GM12874 (cell line): ENCODE measurements around the gene ASPRV1.

Experiments used
- TF ChIP-seq, protein P1 (sequence below): IDR thresholded peaks from 2 replicates; pipeline ENCODE4 v1.5.1; 2011; ENCODE audit warnings: low read depth, mild to moderate bottlenecking, control low read depth, low read length, moderate library complexity; ENCODE audit not compliant: insufficient read depth

ASPRV1 gene

DNA sequence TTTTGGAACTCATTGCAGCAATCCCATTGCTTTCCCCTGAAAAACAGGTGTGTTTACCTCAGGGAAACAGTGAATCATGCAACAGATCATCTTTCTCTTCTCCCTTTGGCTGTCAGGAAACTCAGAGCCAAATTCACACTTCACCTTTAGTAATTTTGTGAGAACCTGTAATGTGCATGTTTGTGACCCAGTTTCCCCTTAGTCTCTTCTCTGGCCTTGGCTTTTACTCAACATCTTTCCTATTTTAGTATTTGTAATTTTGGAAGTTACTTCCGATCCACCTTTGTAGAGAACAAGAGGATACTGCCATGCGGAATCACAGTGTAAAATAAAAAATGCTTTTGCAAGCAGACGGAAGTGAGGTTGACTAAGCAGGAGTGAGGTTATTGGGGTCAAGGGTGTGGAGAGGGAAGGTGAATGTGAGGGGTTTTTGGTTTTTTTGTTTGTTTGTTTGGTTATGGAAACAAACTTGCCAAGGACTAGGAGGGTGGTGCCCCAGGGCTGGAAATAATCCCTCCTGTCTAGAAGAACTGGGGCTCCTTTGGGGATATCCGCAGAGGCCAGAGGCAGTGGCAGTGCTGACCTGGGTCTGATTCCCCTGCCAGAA, 14.0 kb downstream of the ASPRV1 start:
- TF ChIP-seq, protein P1, sequence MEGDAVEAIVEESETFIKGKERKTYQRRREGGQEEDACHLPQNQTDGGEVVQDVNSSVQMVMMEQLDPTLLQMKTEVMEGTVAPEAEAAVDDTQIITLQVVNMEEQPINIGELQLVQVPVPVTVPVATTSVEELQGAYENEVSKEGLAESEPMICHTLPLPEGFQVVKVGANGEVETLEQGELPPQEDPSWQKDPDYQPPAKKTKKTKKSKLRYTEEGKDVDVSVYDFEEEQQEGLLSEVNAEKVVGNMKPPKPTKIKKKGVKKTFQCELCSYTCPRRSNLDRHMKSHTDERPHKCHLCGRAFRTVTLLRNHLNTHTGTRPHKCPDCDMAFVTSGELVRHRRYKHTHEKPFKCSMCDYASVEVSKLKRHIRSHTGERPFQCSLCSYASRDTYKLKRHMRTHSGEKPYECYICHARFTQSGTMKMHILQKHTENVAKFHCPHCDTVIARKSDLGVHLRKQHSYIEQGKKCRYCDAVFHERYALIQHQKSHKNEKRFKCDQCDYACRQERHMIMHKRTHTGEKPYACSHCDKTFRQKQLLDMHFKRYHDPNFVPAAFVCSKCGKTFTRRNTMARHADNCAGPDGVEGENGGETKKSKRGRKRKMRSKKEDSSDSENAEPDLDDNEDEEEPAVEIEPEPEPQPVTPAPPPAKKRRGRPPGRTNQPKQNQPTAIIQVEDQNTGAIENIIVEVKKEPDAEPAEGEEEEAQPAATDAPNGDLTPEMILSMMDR: no peak

DNA sequence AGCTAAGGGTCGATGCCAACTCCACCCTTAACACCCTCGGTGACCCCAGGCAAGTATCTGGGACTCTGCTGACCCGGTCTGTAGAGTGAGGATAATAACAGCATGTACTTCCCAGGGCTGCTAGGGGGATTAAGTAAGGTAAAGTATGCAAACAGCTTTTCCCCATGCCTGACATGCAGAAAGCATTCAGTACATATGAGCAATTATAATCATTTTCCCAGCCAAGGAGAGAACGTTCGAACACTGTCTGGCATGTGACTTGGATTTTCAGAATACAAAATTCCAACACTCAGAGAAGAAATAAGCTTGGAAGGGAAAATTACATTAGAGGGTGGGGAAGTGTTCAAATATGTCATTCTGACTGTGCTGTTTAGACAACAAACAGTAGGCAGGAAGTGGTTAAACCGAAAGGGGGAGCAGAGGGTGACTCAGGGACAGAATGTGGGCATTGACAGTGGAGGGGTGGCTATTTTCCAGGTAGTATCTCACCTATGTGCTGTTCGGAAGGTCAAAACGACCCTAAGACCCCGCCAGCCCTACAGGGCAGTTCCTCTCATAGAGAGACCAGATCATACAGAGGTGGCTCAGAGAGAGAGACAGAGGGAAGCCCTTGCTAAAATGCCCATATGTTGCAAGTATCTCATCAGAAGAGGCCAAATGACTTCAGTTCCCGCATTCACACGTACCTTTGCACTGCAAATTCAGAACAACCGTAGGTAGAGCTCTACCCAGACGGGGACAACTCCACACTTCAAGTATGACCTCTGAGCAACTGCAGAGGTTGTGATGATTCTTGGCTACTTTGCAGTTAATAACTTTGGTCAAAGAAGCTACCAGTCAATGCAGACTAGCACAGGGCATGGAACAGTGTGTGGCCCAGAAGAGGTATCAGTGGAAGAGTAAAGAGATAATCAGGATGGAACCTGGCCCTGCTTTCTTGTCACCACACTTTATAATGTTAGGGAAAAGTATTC, 14.8 kb downstream of the ASPRV1 start:
- TF ChIP-seq, protein P1: no peak

DNA sequence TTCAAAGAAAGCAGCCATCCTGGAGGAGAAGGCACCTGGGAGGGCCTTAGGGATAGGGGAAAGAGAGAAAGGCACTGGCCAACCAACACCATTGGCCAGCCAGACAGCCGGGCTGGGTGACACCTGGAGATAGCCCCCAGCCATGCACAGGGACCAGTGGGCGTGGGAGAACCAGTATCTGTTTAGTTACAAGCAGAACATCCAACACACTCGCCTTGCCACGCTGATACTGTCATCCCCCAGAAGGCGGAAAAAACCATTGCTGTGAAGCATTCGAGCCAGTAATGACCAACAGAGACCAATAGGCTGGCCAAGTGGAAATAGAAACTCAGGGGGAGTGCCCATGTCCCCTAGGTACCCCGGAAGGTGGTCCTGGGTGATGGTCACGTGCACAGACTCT, 15.5 kb downstream of the ASPRV1 start:
- TF ChIP-seq, protein P1: no peak

DNA sequence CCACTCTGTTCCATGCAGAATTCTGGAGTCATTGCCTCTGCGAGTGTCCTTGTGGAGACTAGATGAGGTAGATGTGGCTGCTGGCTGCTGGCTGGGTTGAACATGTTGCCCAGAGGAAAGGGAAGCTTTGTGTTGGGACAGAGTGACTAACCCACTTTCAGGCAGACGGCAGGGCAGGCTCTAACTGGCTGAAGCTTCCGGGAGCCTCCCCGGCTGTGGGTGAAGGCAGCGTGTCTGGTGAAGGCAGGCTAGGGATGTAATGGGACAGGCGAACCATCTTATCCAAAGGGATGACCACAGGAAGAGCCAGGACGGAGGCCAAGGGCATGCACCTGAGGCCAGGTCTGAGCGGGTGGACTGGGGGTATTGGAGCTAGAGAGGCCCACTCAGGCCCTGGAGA, 16.0 kb downstream of the ASPRV1 start:
- TF ChIP-seq, protein P1: no peak

DNA sequence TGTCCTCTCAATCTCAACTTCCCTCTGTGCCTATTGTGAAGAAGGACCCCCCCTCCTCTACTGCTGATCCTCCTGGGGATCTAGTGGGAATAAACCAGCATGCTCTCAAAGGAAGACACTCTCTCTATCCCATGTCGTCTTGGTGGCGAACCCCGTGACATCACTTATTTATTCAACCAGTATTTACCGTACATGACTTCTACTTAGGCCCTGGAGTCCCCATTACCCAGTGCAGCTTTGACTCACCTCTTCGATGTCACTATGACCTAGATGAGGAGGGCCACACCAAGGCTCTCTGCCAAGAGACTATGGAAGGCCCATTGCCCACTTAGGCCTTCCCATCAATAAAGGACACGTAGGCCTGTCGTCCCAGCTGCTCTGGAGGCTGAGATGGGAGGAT, 16.7 kb downstream of the ASPRV1 start:
- TF ChIP-seq, protein P1: no peak

DNA sequence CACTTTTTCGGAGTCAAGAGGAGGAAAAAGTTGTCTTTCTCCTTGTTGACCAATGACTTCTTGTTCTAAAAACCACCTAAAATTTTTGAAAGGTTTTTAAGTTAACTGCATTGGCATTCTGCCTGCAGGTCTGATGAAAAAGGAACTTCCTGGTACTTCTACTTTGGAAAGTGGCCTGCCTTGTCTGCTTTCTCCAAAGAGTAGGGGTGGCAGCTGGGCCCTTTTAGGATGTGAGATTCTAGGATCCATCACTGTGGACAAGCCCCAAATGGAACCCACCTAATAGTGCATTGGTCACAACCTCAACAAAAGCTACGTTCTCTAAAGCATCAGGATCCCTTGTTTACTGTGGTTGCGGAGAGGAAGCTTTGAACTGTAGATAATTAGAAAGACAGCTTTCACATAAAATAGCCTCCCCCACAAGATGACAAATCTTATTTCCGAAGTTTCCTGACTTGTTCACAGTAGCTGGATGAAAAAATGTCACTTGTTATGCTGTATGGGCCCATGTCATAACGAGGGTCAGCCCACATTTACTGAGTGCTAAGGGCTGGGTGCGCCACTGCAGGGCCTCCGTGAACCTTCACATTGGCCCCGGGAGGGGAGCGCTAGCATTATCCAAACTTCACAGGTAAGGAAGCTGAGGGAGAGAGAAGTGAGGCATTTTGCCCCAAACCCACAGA, 17.4 kb downstream of the ASPRV1 start:
- TF ChIP-seq, protein P1: no peak
